ENCODE data around the gene ADAP1. TPM values are rescaled to one million over a fixed set of nuclear protein-coding genes. Genes with fewer than 3 reads are reported as not detected.

ADAP1 gene
- total RNA-seq, 1 experiment from 2014 or later, result 3.1 TPM

DNA sequence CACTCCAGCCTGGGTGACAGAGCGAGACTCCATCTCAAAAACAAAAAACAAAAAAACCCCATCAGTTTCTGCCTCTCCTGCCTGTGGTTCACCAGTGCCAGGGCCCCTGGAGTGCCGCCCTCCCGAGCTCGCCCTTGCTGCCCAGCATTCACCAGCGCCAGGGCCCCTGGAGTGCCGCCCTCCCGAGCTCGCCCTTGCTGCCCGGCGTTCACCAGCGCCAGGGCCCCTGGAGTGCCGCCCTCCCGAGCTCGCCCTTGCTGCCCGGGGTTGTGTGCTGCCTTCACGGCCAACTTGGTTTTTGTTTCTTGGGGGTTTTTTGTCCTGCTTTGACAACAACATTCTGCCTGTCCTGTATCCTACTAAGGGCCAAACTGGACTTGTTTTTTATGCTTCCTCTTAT is 91.4 kb downstream of the ADAP1 start:
- DNase-seq (ENCODE audit: low read depth, low spot score), result no peak
- Histone ChIP-seq H3K4me3 (ENCODE audit: low read depth in 2 of 2, low read length in 2 of 2) (no peak overlapping the region), H3K4me1 (ENCODE audit: control insufficient read depth, insufficient read depth, low read length) (no peaks in the 10 kb centered on the region), H3K27ac (ENCODE audit: low read length) (no peak overlapping the region), H3K9me3 (ENCODE audit: control insufficient read depth, insufficient read depth, low read depth, low read length) (no peaks in the 10 kb centered on the region), H3K36me3 (ENCODE audit: control insufficient read depth, insufficient read depth, low read length) (peaks cover 17% of the 10 kb centered on the region), H3K27me3 (ENCODE audit: control insufficient read depth, insufficient read depth, low read length) (no peaks in the 10 kb centered on the region)
- ChIA-PET CTCF (no interaction called here), POLR2A (interaction anchor here (0.7 kb wide), 1 partner anchor 49 kb away, joined by 3 read pairs; no protein-coding TSS in a partner anchor)
- TF ChIP-seq REST (IDR thresholded peaks at IDR 0.05; ENCODE audit: insufficient read depth in 1 of 2, low read depth in 2 of 2, low read length in 1 of 2) (no peak), TCF7L2 (IDR thresholded peaks at IDR 0.05; ENCODE audit: low read depth, low read length) (no peak), POLR2AphosphoS5 (IDR thresholded peaks at IDR 0.05; ENCODE audit: low read depth, low read length) (no peak), SIN3A (IDR thresholded peaks at IDR 0.05; ENCODE audit: borderline replicate concordance, insufficient read depth, low read depth, low read length) (no peak)
- TF ChIP-seq, protein P1, sequence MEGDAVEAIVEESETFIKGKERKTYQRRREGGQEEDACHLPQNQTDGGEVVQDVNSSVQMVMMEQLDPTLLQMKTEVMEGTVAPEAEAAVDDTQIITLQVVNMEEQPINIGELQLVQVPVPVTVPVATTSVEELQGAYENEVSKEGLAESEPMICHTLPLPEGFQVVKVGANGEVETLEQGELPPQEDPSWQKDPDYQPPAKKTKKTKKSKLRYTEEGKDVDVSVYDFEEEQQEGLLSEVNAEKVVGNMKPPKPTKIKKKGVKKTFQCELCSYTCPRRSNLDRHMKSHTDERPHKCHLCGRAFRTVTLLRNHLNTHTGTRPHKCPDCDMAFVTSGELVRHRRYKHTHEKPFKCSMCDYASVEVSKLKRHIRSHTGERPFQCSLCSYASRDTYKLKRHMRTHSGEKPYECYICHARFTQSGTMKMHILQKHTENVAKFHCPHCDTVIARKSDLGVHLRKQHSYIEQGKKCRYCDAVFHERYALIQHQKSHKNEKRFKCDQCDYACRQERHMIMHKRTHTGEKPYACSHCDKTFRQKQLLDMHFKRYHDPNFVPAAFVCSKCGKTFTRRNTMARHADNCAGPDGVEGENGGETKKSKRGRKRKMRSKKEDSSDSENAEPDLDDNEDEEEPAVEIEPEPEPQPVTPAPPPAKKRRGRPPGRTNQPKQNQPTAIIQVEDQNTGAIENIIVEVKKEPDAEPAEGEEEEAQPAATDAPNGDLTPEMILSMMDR (IDR thresholded peaks at IDR 0.05), result no peak
- intact Hi-C loops (cut with micrococcal nuclease; ENCODE audit: unreplicated experiment), result no loop called here
- in situ Hi-C loops (cut with HindIII; ENCODE audit: low pct_unique_long_range_greater_than_20kb, low sequenced_read_pairs), result no loop called here
- no TSS peak for BruUV-seq (replicated peaks)
- no peak for ATAC-seq

- ChIA-PET CTCF (no interaction called here), POLR2A (no interaction called here)
- no peaks in the 10 kb centered on the region for H3K9me3 ChIP-seq (ENCODE audit: control insufficient read depth, insufficient read depth, low read depth, low read length)
- peaks cover 16% of the 10 kb centered on the region for H3K36me3 ChIP-seq (ENCODE audit: control insufficient read depth, insufficient read depth, low read length)
- H3K4me3 ChIP-seq (ENCODE audit: low read depth in 2 of 2, low read length in 2 of 2), result no peak overlapping the region
- in situ Hi-C loops (cut with HindIII; ENCODE audit: low pct_unique_long_range_greater_than_20kb, low sequenced_read_pairs) (no loop called here), intact Hi-C loops (cut with micrococcal nuclease; ENCODE audit: unreplicated experiment) (no loop called here)
- no peaks in the 10 kb centered on the region for H3K4me1 ChIP-seq (ENCODE audit: control insufficient read depth, insufficient read depth, low read length)
- BruUV-seq (replicated peaks), result no TSS peak
- H3K27me3 ChIP-seq (ENCODE audit: control insufficient read depth, insufficient read depth, low read length), result no peaks in the 10 kb centered on the region
- no peak for DNase-seq (ENCODE audit: low read depth, low spot score)
- TF ChIP-seq, protein P1 (IDR thresholded peaks at IDR 0.05), result no peak
- no peak for TF ChIP-seq SIN3A (IDR thresholded peaks at IDR 0.05; ENCODE audit: borderline replicate concordance, insufficient read depth, low read depth, low read length)
- no peak for TF ChIP-seq REST (IDR thresholded peaks at IDR 0.05; ENCODE audit: insufficient read depth in 1 of 2, low read depth in 2 of 2, low read length in 1 of 2)
- TF ChIP-seq POLR2AphosphoS5 (IDR thresholded peaks at IDR 0.05; ENCODE audit: low read depth, low read length), result no peak
- ATAC-seq, result no peak
- no peak overlapping the region for H3K27ac ChIP-seq (ENCODE audit: low read length)
Measured at GRCh38 chr7:862157-862556, 92.3 kb downstream of the ADAP1 start.
